ENCODE measurements around the gene CD6. TPM values are rescaled to one million over a fixed set of nuclear protein-coding genes. Genes with fewer than 3 reads are reported as not detected.
A peak's percentile ranks its signal among the peaks of the same experiment; 100 is the strongest.

CD6 gene
- total and polyA plus RNA-seq, 10 of the 15 experiments (the other 5 are each of a cell fraction or from before 2014, with no cell fraction given): 0.37 to 17.6 (median 6.2) TPM

- TF ChIP-seq, protein P1, sequence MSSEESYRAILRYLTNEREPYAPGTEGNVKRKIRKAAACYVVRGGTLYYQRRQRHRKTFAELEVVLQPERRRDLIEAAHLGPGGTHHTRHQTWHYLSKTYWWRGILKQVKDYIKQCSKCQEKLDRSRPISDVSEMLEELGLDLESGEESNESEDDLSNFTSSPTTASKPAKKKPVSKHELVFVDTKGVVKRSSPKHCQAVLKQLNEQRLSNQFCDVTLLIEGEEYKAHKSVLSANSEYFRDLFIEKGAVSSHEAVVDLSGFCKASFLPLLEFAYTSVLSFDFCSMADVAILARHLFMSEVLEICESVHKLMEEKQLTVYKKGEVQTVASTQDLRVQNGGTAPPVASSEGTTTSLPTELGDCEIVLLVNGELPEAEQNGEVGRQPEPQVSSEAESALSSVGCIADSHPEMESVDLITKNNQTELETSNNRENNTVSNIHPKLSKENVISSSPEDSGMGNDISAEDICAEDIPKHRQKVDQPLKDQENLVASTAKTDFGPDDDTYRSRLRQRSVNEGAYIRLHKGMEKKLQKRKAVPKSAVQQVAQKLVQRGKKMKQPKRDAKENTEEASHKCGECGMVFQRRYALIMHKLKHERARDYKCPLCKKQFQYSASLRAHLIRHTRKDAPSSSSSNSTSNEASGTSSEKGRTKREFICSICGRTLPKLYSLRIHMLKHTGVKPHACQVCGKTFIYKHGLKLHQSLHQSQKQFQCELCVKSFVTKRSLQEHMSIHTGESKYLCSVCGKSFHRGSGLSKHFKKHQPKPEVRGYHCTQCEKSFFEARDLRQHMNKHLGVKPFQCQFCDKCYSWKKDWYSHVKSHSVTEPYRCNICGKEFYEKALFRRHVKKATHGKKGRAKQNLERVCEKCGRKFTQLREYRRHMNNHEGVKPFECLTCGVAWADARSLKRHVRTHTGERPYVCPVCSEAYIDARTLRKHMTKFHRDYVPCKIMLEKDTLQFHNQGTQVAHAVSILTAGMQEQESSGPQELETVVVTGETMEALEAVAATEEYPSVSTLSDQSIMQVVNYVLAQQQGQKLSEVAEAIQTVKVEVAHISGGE (CRISPR knock-in tag; IDR thresholded peaks at IDR 0.05): no peak
- TF ChIP-seq SMARCA5 (IDR thresholded peaks at IDR 0.05) (peak; percentile 6; the same call in 1 of the 2 replicates), REST (IDR thresholded peaks at IDR 0.05; ENCODE audit: low read depth, low read length) (no peak), MEF2B (IDR thresholded peaks at IDR 0.05; ENCODE audit: partially characterized antibody, poor library complexity, severe bottlenecking) (peak; percentile 44), IKZF2 (IDR thresholded peaks at IDR 0.05) (peak; percentile 99 to 100)
Observed at GRCh38 chr11:60951904-60952741, 19.4 kb upstream of the CD6 start, which contains the start of gene SLC15A3 (continued).
